ENCODE data around the gene UGGT2.
"Not testable (repeated sequence)": the region's sequence is repeated elsewhere in the genome, so short reads cannot be mapped to it uniquely, and the experiment has no call there.

The UGGT2 gene

GRCh38 chr13:95970878-95971277 lies 82.3 kb downstream of the UGGT2 start:
- DNase-seq = no peak

DNA sequence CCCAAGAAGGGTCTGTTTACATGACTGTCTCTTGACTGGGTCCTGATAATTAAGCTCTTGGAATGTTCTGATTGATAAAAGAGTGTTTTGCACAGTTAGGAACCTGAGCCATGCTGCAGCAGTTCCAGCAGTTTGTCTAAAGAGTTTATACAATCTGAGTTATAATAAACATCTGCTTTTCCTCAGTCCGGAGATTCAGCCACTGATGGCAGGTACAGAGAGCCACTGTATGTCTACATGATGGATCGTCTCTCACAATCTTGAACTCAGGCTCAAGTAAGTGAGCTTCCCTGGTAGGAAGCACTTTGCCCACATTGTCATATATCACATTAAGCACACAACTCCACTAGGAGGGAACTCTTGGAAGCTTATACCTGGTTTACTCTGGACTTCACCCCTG lies 84.3 kb downstream of the UGGT2 start:
- no peak for DNase-seq

GRCh38 chr13:95957331-95957730 lies 95.9 kb downstream of the UGGT2 start:
- DNase-seq = no peak

- DNase-seq = no peak
Observed at GRCh38 chr13:95956589-95957148, 96.5 kb downstream of the UGGT2 start.

DNA sequence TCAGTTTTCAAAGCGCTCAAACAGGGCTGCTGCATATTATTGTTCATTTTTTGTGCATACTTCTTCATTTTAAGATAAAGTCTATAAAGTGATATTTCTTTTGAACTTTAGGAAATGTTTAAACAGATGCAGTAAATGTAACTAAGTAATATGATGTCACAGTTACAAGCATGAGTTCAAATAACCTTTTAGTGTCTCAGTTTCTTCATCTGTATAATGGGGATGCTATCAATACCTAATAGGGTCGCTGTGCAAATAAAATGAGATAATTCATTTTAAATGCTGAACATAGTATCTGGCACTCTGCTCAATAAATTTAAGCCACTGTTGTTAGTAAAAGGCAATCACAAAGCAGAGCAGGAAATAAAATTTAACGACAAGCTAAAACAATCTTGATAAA lies 97.5 kb downstream of the UGGT2 start:
- no peak for DNase-seq

DNA sequence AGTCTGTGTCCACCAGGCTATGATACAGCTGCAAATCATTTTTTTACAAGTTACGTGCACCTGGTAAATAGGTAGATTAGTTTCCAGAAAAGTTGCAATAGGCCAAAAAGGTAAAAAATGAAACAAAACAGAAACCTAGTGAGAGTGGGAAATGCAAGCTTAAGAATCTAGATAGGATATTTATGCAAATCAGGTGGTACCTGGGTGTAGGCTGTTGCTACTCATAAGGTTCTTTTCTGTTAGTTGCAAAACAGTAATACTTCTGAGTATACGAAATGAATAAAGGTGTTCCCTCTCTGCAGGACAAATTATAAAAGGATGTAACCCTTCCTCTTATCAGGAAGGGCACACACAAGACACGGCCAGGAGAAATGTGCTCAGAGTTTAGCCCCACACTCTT lies 97.9 kb downstream of the UGGT2 start:
- DNase-seq = no peak

- no peak for DNase-seq
Observed at GRCh38 chr13:95954266-95954665, 98.9 kb downstream of the UGGT2 start.

- no peak for DNase-seq
Observed at GRCh38 chr13:95950103-95950502, 103.1 kb downstream of the UGGT2 start.

GRCh38 chr13:95948656-95949055 lies 104.5 kb downstream of the UGGT2 start:
- no peak for DNase-seq

DNA sequence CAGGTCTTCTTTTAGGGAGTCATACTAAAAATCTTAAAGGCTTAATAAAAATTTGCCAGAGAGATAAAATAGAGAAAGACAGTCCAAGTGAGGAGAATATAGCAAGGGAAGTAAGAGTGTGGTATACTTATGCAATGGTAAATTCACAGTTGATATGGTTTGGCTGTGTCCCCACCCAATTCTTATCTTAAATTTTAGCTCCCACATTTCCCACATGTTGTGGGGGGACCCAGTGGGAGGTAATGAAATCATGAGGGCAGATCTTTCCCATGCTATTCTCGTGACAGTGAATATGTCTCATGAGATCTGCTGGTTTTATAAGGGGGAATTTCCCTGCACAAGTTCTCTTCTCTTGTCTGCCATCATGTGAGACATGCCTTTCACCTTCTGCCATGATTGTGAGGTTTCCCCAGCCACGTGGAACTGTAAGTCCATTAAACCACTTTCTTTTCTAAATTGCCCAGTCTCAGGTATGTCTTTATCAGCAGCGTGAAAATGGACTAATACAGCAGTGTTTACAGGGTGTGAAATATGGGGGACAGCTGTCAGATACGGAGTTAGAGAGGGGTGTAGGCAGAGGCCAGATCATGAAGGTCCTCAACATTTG lies 115.4 kb downstream of the UGGT2 start:
- DNase-seq = no peak

GRCh38 chr13:95931300-95932025 lies 121.7 kb downstream of the UGGT2 start:
- no peak for DNase-seq

- no peak for DNase-seq
Observed at GRCh38 chr13:95929430-95929829, 123.8 kb downstream of the UGGT2 start.

- DNase-seq = not testable (repeated sequence)
Observed at GRCh38 chr13:95928367-95928906, 124.8 kb downstream of the UGGT2 start.

GRCh38 chr13:95926231-95926630 lies 127.0 kb downstream of the UGGT2 start:
- no peak for DNase-seq

- no peak for DNase-seq
Observed at GRCh38 chr13:95924389-95924994, 128.7 kb downstream of the UGGT2 start.

DNA sequence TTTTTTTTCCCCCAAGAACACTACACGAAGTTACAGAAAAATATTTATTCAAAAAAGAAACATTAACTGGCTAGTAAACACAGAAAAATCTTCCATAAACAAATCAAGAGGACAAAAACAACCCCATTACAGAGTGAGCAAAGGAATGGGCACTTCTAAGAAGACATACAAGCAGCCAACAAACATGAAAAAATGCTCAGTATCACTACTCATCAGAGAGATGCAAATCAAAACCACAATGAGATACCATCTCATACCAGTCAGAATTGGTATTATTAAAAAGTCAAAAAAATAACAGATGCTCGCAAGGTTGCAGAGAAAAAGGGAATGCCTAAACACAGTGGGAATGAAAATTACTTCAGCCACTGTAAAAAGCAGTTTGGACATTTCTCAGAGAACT lies 131.7 kb downstream of the UGGT2 start:
- no peak for DNase-seq

DNA sequence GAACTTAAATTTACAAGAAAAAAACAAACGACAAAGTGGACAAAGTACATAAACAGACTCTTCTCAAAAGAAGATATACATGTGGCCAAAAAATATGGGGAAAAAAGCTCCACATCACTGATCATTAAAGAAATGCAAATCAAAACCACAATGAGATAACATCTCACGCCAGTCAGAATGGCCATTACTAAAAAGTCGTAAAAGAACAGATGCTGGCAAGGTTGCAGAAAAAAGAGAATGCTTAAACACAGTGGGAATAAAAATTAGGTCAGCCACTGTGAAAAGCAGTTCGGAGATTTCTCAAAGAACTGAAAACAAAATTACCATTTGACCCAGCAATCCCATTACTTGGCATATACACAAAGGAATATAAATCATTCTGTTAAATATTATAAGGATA lies 132.7 kb downstream of the UGGT2 start:
- DNase-seq = no peak

DNA sequence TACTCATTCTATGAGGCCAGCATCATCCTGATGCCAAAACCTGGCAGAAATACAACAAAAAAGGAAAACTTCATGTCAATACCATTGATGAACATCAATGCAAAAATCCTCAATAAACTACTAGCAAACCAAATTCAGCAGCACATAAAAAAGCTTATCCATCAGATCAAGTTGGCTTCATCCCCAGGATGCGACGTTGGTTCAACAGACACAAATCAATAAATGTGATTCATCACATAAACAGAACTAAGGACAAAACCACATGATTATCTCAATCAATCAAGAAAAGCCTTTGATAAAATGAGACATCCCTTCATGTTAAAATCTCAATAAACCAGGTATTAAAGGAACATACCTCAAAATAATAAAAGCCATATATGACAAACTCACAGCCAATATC lies 134.3 kb downstream of the UGGT2 start:
- no peak for DNase-seq

GRCh38 chr13:95914991-95915501 lies 138.2 kb downstream of the UGGT2 start:
- DNase-seq = no peak

DNA sequence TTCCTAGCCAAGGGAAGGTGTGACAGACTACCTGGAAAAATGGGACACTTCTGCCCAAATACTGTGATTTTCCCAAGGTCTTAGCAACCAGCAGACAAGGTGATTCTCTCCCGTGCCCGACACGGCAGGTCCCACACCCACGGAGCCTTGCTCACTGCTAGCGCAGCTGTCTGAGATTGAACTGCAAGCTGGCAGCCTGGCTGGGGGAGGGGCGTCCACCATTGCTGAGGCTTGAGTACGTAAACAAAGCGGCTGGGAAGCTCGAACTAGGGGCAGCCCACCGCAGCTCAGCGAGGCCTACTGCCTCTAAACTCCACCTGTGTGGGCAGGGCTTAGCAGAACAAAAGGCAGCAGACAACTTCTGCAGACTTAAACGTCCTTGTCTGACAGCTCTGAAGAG lies 146.2 kb downstream of the UGGT2 start:
- no peak for DNase-seq

DNA sequence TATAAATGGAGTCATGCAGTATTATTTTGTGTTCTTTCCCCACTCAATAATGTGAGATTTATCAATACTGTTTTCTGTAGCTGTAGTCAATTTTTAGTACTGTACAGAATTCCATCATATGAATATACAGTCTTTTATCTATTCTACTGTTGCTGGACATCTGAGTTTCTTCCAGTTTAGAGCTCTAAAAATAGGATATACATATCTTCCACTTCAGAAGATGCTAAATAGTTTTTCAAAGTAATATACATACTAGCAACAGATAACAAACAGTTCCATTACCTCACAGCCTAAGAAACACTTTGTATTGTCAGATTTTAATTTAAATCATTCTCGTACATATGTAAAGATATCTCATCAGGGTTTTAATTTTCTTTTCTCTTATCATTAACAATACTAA lies 149.6 kb downstream of the UGGT2 start:
- no peak for DNase-seq

DNA sequence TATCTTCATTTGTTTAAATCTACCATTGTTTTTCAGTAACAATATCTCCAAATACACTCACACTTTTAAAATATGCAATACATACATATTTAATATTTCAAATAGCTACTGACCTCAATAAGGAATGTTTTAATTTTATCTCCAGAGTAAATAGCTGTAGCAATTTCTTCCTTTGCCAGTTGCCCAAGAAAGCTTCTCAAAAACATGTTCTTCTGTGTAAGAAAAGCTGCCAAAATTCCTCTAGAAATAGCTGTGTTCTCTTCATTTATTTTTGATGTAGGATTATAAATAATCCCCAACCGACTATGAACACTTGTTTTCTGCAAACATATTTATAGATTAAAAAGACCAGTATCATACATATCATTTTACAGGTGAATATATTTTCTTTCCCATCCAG lies 150.5 kb downstream of the UGGT2 start:
- DNase-seq = no peak

- no peak for DNase-seq
Observed at GRCh38 chr13:95898256-95898655, 154.9 kb downstream of the UGGT2 start.

DNA sequence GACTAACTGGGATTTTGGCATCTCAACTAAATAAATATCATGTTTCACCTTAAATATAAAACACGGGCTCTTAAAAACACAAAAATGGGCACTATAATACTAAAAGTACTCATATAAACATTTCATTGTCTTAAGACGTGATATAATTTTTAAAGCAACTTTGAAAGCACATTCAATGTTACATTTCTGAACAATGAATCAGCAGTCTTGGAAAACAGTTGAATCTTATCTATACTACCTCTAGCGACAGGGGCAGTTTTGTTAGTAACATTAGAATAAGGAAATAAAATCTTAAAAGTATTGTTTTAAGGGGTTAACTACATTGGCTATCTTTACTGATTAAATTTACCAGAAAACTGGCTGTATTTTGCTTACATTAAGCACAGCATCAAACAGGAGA lies 156.9 kb downstream of the UGGT2 start:
- no peak for DNase-seq
